Neutrophil (primary cell): ENCODE data around the gene AFAP1L2.

Experiments
- H3K27ac ChIP-seq: fragments of 200-600 bp; sonication (generic); 2 replicates; pipeline ENCODE4 v1.5.1; 2016; ENCODE audit warnings: mild to moderate bottlenecking, moderate library complexity
- H3K27me3 ChIP-seq: fragments of 200-600 bp; sonication (generic); 2 replicates; pipeline ENCODE4 v1.6.0; 2016; ENCODE audit warnings: mild to moderate bottlenecking
- H3K36me3 ChIP-seq: fragments of 200-600 bp; sonication (generic); 2 replicates; pipeline ENCODE4 v1.5.1; 2017
- H3K4me1 ChIP-seq, 2 experiments: fragments of 200-600 bp in 1 of 2; sonication (generic) in 1 of 2; 1 replicate in 1 of 2; 2 replicates in 1 of 2; pipeline versions ENCODE4 v1.5.1 to v1.6.1; 2013 to 2016; ENCODE audit warnings: low read depth in 1 of 2, low read length in 1 of 2, mild to moderate bottlenecking in 1 of 2, moderate library complexity in 1 of 2; ENCODE audit not compliant: control insufficient read depth in 1 of 2, insufficient read depth in 1 of 2
- H3K4me3 ChIP-seq, 2 experiments: fragments of 200-600 bp in 1 of 2; sonication (generic) in 1 of 2; 1 replicate in 1 of 2; 2 replicates in 1 of 2; pipeline ENCODE4 v1.5.1; 2013 to 2016; ENCODE audit warnings: low read depth in 1 of 2, low read length in 1 of 2, mild to moderate bottlenecking in 1 of 2, moderate library complexity in 1 of 2
- H3K9me3 ChIP-seq: fragments of 200-600 bp; sonication (generic); 2 replicates; pipeline ENCODE4 v1.5.1; 2016
- TF ChIP-seq, protein P1 (sequence below): fragments of 200-600 bp; sonication (generic); IDR thresholded peaks from 2 replicates; pipeline ENCODE4 v1.5.1; 2016; ENCODE audit warnings: antibody characterized with exemption

AFAP1L2 gene, protein sequence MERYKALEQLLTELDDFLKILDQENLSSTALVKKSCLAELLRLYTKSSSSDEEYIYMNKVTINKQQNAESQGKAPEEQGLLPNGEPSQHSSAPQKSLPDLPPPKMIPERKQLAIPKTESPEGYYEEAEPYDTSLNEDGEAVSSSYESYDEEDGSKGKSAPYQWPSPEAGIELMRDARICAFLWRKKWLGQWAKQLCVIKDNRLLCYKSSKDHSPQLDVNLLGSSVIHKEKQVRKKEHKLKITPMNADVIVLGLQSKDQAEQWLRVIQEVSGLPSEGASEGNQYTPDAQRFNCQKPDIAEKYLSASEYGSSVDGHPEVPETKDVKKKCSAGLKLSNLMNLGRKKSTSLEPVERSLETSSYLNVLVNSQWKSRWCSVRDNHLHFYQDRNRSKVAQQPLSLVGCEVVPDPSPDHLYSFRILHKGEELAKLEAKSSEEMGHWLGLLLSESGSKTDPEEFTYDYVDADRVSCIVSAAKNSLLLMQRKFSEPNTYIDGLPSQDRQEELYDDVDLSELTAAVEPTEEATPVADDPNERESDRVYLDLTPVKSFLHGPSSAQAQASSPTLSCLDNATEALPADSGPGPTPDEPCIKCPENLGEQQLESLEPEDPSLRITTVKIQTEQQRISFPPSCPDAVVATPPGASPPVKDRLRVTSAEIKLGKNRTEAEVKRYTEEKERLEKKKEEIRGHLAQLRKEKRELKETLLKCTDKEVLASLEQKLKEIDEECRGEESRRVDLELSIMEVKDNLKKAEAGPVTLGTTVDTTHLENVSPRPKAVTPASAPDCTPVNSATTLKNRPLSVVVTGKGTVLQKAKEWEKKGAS

GRCh38 chr10:114404171-114405010, at the start of gene AFAP1L2:
Gene AFAP1L2 (minus strand): TSS chr10:114404502. CDS start chr10:114404455, 47 bp downstream.
- H3K27me3 ChIP-seq, result peaks cover 84% of the 10 kb centered on the region
- no peaks in the 10 kb centered on the region for H3K9me3 ChIP-seq
- no peaks in the 10 kb centered on the region for H3K4me1 ChIP-seq
- H3K36me3 ChIP-seq, result no peaks in the 10 kb centered on the region
- TF ChIP-seq, protein P1, sequence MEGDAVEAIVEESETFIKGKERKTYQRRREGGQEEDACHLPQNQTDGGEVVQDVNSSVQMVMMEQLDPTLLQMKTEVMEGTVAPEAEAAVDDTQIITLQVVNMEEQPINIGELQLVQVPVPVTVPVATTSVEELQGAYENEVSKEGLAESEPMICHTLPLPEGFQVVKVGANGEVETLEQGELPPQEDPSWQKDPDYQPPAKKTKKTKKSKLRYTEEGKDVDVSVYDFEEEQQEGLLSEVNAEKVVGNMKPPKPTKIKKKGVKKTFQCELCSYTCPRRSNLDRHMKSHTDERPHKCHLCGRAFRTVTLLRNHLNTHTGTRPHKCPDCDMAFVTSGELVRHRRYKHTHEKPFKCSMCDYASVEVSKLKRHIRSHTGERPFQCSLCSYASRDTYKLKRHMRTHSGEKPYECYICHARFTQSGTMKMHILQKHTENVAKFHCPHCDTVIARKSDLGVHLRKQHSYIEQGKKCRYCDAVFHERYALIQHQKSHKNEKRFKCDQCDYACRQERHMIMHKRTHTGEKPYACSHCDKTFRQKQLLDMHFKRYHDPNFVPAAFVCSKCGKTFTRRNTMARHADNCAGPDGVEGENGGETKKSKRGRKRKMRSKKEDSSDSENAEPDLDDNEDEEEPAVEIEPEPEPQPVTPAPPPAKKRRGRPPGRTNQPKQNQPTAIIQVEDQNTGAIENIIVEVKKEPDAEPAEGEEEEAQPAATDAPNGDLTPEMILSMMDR, result no peak
- no peak within 1 kb of the TSS for H3K4me3 ChIP-seq
- H3K27ac ChIP-seq, result no peak within 1 kb of the TSS

- Histone ChIP-seq H3K27ac (no peak overlapping the region), H3K36me3 (no peaks in the 10 kb centered on the region), H3K4me1 (no peaks in the 10 kb centered on the region), H3K27me3 (no peaks in the 10 kb centered on the region), H3K4me3 (no peak overlapping the region), H3K9me3 (no peaks in the 10 kb centered on the region)
- TF ChIP-seq, protein P1, result no peak
Measured at GRCh38 chr10:114453576-114453975, 49.3 kb upstream of the AFAP1L2 start.

DNA sequence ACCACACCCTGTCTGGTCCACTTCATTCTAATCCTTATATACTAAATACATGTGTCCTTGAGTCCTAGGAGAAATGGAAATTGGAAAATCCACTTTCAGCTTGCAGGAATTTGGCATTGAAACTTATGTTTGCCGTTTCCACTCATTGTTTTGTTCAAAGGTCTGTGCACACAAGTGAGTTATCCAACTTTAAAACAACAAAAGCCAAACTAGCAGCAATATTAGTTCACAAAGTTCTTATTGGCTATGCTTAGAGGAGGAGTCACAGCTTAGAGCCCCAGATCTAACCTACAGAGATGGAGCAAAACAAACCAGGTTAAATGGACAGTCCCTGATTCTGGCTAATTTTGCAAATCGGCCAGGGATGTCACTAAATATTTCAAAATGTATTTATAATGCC, 44.6 kb upstream of the AFAP1L2 start:
- TF ChIP-seq, protein P1, result no peak
- H3K36me3 ChIP-seq, result no peaks in the 10 kb centered on the region
- H3K27ac ChIP-seq, result no peak overlapping the region
- no peaks in the 10 kb centered on the region for H3K4me1 ChIP-seq
- no peak overlapping the region for H3K4me3 ChIP-seq
- H3K27me3 ChIP-seq, result no peaks in the 10 kb centered on the region
- H3K9me3 ChIP-seq, result no peaks in the 10 kb centered on the region

GRCh38 chr10:114445332-114445731, 41.0 kb upstream of the AFAP1L2 start:
- no peak overlapping the region for H3K27ac ChIP-seq

DNA sequence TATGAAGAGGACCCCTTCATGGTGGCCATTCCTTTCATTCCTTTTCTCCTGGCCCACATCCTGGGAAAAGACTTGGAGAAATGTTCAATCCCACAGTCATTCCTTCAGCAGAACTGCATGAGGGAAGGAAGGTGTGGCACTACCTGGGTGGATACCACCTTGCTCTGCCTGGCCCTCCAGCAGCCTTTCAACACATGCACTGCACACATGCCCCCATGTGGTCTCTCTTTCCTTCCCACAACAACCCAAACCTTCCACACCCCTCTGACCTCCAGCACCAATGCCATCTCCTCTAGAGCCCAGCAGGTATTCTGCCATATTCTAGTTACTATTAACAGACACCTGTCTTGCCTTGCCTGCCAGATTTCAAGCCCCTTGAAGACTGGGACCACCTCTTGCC, 40.5 kb upstream of the AFAP1L2 start:
- H3K9me3 ChIP-seq, result no peaks in the 10 kb centered on the region
- H3K4me3 ChIP-seq, result no peak overlapping the region
- no peaks in the 10 kb centered on the region for H3K36me3 ChIP-seq
- H3K27me3 ChIP-seq, result no peaks in the 10 kb centered on the region
- H3K27ac ChIP-seq, result no peak overlapping the region
- H3K4me1 ChIP-seq, result no peaks in the 10 kb centered on the region
- TF ChIP-seq, protein P1, result no peak

More at GRCh38 chr10:114445332-114445731, 41.0 kb upstream of the AFAP1L2 start:
- TF ChIP-seq, protein P1, result no peak
- Histone ChIP-seq H3K9me3 (no peaks in the 10 kb centered on the region), H3K27me3 (no peaks in the 10 kb centered on the region), H3K36me3 (no peaks in the 10 kb centered on the region), H3K4me3 (no peak overlapping the region), H3K4me1 (no peaks in the 10 kb centered on the region)
